Activated T-cell treated with anti-CD3 and anti-CD28 coated beads for 24 hours (primary cell): ENCODE measurements around the gene TCL1B.
"Not testable (repeated sequence)": the region's sequence is repeated elsewhere in the genome, so short reads cannot be mapped to it uniquely, and the experiment has no call there.

Source experiments
- DNase-seq: peaks from one replicate; pipeline ENCODE4 v3.0.0-alpha.2; 2020; ENCODE audit warnings: low read depth

The TCL1B gene, protein sequence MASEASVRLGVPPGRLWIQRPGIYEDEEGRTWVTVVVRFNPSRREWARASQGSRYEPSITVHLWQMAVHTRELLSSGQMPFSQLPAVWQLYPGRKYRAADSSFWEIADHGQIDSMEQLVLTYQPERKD

DNA sequence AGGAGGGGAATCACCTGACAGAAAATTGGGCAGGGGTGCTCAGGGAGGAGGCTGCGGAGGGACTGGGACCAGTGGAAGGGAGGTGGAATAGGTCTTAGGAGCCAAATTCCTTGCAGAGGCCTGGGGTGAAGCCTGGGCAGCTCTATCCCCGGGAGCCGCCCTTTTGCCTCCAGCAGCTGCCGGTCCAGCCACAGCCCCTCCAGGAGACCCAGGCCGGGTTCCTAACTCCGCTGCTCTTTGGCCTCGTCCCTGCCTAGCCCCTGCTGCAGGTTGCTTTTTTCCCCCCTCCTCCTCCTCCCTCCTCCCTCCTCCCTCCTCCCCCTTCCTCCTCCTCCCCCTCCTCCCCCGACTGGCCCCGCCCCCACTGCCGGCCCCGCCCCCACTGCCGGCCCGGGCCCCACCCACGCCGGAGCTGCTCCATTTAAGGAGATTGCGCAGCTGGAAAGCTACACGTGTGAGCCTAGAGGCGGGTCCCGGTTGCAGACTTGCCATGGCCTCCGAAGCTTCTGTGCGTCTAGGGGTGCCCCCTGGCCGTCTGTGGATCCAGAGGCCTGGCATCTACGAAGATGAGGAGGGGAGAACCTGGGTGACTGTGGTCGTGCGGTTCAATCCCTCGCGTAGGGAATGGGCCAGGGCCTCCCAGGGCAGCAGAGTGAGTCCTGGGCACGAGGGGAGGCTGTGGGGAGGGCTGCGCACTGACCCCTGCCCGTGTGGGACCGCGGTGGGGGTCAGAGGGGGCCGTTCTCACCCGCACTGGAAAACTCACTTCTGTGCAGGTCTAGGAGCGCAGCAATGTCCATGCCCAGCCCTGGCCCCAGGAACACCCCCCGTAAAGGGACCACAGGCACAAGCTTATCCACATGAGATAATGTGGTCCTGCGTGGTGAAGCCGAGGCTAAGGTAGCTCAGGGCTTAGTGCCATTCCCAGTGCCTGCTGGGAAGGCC, at the start of gene TCL1B:
TCL1B (plus strand) TSS at position 449 of the 945 bp plus-strand sequence; CDS start at position 491, 42 bp downstream.
- no peak for DNase-seq

DNA sequence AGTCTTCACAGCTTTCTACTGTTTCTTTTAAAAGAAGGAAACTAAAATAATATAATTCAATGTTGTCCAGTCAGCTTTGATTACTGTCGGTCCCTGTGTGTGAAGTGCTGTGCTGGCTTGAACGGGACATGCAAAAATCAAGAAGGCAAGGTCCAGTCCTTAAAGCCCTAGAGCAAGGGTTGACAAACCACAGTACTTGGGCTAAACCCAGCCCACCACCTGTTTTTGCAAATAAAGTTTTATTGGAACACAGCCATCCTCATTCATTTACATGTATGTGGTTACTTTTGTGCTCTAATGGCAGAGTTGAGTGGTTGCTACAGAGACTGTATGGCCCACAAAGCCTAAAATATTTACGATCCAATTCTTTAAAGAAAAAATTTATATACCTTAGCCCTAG, 41.2 kb upstream of the TCL1B start:
- no peak for DNase-seq

DNA sequence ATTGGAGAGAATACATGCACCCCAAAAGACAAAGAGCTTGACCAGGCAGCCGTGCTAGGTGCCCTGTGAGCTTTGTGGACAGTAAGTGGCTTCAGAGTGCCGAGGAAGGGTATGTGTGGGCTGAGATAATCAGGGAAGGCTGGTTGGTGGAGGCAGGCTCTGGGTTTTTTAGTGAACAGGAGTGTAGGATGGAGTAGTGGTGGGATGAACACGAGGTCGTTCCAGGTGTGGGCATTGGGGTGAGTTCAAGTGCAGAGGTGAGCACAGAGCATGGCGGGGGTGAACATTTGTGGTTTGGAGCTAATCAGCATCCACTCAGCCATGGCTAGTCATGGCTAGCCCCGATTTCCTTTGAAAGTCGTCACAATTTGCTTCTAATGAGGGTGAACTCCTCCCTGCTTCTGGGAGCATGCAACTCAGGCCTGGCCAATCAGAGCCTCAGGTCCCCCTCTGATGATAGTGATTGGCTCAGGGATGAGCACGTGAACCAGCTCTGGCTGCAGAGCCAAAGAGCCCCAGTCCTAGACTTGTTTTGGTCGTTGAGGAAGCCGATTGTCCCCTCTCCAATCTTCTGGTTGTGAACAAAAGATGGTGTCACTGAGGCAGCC, 40.7 kb upstream of the TCL1B start:
- DNase-seq: no peak

DNA sequence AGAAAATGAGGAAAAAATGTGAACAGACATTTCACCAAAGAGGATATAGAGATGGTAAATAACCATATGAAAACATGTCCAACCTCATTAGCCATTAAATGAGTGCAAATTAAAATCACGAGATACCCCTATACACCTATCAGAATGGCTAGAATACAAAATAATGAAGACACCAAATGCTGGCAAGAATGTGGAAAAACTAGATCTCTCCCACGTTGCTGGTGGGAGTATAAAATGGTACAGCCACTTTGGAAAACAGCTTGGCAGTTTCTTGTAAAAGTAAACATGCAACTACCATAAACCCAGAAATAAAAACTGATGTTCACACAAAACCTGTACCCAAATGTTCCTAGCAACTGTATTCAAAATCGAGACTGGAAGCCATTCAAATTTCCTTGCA, 38.3 kb upstream of the TCL1B start:
- no peak for DNase-seq

DNA sequence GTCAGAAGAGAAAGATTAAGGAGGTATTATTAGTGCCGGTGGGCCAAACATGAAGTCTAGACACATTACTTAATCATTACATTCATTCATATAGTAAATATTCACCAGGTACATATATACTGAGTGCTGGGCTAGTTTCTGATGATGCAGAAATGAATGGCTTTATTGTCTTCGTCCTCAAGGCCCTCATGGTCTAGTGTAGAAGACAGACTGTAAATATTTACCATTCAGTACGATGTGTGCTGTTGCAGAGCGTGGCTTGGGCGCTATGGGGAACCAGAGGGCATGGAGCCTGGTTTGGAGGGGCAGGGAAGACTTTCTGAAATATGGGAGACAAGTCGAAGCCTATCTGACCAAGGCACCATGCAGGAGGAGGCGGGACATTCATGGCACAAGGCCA, 37.0 kb upstream of the TCL1B start:
- DNase-seq: no peak

DNA sequence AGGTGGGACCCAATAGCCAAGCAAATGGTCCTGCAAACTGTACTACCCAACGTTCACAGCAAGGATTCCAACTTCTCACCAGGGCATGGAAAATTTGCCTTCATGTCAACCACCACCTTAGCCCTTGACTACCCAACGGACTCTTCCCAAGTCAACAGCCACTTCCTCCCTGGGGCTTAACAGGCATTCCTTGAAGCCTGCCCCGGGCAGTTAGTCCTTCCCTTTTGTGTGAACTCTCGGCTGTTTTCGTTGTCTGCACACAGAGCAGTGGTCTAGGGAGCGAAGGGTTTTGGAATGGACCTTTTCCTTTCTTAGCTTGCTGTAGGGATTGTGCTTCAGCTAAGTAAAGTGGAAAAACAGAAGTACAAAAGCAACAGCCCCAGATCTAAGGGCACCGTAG, 35.2 kb upstream of the TCL1B start:
- DNase-seq: no peak

DNA sequence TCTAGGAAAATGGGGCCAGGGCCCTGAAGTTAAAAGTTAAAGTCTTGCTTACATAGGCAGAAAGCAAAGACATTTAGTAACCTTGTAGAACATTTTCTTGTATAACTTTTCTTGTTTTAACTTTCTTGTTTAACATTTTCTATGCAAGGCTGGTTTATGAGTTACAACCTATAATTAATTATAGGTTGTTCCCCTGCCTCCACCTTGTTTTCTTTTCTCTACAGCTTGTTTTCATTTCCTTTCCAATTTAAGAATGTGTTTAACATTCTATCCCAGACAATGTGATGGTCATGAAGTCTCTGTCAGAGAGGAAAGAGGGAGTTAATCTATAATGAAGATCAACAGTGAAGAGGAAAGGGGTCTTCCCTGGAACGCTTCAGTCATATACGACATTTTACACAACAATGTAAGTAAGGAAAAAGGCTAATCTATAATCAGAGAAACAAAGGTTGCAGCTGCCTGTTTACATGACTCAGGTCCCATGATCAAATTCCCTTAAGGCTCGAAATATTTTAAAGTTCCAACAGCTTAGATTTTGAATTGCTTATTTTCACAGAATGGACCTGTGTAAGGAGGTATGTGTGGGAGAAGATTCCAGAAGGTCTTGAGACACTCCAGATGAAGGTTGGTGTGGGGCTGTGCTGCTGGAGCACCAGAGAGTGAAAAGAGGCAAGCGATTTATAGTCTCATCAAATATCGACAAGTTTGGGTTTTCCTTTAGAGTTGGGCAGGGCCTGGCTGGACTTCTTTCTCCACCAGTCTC, 34.2 kb upstream of the TCL1B start:
- no peak for DNase-seq

DNA sequence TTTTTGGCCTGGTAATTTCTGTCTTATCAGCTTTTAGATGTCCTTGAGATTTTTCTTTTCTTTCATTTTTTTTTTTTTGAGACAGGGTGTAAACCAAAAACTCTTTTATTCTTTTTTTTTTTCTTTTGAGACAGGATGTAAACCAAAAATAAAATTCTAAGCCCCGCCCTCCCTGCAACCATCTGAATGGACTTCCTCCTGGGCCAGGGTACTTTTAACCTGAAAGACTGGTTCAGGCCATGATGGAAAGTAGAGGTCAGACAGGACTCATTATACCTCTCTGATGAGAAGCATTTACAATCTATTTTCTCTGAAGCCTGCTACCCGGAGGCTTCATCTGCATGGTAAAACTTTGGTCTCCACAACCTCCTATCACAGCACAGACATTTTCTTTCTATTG, 33.5 kb upstream of the TCL1B start:
- DNase-seq: no peak

DNA sequence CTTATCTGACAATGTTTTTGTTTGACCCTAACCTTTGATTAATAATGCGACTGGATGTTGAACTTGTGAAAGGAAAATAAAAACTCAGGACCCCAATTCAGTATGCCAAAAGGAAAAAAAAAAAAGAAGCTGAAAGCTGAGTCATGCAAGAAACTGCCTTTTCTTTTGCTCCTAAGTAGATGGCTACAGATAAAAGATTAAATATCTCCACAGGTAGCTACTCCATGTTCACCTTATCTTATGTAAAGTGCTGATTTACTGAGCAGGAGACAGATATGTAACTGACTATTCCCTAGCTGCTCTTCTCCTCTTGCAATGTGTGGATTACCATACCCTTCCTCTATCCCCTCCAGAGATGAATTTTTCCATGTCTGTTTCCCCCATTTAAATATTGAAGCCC, 30.8 kb upstream of the TCL1B start:
- no peak for DNase-seq

DNA sequence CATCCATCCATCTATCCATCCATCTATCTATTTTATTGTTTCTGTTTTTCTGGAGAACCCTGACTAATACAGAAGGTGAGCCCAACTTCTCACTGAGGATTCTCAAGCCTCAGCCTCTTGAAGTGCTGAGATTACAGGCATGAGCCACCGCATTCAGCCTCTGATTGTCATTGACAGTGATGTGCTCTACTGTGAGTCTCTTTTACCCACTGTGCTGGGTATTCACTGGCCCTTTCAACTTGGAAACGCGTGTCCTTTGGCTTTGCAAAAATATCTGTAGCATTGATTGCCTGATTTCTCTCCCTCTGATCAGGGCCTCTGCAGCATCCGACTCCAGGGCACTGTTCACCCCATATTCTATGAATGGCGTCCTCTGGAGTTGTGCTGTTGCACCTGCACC, 29.6 kb upstream of the TCL1B start:
- no peak for DNase-seq

DNA sequence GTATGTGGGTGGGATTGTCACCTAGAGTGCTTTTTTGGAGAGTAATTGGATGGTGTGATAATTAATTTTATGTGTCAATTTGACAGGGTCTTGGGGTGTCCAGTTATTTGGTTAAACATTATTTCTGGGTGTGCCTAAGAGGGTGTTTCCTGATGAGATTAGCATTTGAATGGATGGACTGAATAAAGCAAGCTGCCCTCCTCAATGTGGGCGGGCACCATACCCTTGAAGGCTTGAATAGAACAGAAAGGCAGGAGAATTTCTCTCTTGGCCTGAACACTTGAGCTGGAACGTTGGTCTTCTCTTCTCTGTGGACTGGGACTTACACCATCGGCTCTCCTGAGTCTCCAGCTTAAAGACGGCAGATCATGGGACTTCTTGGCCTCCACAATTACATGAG, 28.8 kb upstream of the TCL1B start:
- DNase-seq: no peak

DNA sequence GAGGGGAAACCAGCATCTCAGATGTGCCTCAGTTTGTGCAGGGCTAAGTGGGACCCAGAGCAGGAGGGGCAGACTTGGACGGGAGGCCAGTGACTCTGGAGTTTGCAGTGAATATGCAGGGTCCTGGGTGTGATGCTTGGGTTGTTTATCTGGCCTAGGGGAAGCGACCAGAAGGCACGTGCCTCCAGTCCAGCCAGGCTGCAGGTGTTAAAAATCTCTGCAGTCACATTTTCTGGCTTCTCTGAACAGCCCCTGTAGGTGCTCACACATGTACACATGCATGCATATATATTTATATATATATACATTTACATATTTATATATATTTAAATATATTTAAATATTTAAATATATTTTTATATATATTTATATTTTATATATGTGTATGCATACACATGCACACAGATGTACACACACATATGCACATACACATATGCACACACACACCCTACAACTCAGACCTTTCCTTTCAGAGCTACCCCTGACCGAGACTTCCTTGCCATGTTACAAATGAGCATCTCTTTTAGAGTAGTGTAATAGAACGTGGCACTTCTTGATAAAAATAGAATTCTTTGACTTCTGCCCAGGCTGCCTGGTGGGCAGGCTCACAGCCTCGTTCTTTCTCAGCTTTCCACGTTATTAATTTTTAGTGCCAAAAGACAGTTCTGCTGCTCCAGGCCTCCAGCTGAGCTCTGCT, 26.8 kb upstream of the TCL1B start:
- DNase-seq: no peak

DNA sequence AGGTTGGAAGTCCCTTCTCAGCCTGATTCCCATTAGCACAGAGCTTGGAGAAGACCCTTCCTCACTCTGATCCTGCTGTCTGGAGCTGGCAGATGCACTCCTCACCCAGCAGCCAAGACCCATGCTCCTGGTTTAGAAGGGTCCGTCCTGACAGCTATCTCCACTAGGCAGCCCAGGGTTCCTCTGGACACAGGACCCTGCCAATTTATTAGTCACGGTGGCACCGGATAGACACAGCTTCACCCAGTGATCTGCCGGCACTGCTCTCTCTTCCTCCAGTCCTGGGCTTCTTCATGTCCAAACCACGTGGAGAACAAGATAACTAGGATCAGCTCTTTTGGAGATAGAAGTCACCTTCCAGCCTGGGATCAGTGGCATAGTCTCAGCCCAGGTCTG, 26.2 kb upstream of the TCL1B start:
- no peak for DNase-seq

DNA sequence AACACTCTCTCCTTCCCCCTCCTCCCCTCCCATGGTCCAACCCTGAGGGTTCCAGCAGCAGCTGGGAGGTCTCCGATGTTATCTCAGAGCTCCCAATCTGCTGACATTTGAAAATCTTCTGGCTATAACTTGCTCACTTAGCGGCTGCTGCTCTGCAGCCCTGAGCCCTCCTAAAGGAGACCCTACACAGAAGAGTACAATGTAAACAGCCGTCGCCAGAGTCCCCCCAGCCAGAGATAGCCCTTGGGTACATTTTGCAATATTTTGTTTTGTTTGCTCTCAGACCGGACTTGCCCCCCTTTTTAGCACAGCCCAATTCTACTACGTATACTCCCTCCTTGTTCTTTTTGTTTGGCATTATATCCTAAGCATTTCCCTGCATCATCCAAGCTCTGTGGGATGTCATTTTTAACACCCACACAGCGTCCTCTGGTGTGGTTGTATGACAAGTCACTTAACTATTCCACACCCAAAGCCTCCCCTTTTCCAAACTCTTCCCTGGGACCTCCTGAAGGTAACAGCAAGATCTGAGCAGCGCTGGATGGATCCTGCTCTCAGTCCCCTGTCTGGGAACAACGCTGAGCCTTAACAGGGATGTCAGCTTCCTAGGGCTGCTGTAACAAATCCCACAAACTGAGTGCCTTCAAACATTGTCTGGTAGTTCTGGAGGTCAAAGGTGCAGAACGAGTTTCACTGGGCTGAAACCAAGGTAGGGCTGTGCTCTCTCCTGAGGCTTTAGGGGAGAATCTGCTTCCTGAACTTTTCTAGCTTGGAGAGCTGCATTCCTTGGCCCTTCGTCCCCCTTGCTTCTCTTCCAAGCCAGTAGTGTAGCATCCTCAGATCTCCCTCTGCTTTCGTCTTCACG, 25.3 kb upstream of the TCL1B start:
- no peak for DNase-seq

DNA sequence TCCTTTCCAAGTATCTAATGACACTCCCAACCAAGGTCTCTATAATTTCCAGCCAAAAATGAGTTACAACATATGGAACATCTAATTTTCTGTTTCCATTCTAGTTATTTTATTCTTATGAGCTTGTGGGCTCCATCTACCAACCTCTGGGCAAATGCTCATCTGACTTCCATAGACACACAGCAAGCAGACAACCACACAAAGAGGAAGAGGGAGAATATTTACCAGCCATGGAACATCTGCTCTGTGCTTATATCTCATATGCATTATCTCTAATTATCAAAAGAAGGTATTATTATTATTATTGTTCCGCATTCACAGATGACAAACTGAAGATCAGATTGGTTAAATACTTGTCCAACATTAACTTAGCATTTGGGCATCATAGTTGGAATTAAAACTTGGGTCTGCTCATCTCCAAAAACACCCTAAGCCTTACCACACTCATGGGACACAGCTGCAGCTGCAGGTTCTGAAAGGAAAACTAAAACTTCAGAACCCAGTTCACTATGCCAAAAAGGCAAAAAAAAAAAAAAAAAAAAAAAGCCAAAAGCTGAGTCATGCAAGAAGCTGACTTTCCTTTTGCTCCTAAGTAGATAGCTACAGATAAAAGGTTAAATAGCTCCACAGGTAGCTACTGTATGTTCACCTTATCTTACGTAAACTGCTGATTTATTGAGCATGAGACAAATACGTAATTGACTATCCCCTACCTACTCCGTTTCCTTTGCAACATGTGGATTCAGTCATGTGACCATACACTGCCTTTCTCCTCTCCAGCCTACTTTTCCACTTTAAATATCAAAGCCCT, 23.6 kb upstream of the TCL1B start:
- no peak for DNase-seq

DNA sequence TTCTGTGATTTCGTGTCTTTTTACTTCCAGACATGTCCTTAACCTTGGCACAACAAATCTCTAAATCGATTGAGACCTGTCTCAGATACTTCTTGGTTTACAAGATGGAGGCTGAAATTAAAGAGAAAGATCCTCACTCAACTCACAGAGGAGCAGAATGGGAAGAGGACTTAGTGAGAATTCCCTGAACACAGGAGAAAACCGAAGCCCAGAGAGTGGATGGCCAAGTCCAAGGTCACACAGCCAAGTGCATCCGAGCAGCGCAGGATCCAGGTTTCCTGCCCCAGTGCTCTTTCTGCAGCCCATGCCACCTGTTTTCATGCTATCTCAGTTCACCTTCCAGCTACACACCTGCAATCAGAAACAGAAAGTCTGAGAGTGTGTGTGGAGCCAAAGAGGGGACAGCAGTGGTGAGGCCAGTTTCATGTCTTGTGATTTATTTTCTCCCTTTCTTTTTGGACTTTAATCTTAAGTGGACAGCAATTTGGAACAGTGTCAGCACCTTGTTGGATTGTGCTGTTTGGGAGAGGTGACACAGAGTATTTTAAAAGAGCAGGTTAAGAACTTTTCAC, 22.9 kb upstream of the TCL1B start:
- DNase-seq: no peak

DNA sequence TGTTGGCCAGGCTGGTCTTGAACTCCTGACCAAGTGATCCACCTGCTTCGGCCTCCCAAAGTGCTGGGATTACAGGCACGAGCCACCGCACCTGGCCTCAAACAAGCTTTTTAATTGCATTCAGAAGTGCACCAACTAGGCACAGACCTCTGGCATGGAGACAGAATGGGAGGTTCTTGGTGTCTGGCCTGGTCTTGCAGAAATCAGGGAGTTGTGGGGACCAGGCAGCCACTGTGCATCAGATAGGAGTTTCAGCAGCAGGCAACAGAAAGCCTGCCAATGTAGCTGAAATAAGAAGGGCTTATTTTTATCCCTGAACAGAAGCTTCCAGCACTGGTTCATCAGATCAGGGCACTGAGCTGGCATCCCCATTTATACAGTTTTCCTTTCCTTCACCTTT, 22.2 kb upstream of the TCL1B start:
- no peak for DNase-seq

DNA sequence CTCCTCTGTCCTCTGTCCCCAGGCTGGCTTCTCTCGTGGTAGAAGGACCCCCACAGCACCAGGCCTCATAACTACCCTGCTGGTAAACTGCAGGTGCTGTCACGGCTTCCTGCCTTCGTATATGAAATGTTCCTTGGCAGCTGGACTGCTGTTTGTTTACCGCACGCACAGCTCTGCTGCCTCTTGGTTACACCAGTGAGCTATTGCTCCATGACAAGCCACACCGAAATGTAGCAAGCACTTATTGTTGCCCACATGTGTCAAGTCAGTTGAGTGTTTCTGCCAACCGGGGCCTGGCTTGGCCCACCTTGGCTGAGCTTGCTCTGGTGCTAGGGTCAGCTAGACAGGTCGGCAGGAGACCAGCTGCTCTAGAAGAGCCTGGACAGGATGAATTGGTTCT, 21.7 kb upstream of the TCL1B start:
- no peak for DNase-seq

DNA sequence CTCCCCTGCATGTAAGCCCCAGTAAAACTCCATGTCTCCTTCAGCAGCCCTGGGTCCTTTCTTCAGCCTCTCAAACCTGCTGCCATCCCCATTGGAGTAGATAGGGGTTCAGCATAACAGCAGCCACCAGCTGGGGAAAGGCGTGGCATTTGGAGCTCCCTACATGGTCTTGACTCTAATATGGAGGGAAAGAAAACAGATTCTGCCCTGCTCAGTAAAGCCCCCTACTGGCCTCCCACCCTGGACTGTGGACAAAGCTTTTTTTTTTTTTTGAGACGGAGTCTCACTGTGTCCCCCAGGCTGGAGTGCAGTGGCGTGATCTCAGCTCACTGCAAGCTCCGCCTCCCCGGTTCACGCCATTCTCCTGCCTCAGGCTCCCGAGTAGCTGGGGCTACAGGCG, 20.7 kb upstream of the TCL1B start:
- not testable (repeated sequence) for DNase-seq

DNA sequence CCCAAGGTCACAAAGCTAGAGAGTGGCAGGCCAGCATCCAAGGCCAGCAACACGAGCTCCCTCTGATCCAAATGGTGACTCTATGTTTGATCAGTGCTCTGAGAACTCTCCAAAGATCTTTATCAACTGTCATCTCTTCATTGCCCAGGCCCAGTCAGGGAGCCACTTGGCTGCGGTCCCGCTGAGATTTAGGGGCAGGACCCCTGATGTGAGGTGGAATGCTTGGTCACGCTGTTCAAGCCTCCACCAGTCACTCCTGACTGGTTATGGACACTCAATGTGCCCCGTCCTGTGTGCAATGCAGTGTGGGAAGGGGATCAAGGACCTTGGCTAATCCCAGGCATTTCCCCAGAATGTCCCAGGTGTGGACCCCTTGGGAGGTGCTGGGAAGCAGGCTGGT, 19.8 kb upstream of the TCL1B start:
- no peak for DNase-seq
